GM23338 (cell line): Measurements from ENCODE around the gene GDF7. TPM values are rescaled to one million over a fixed set of nuclear protein-coding genes. Genes with fewer than 3 reads are reported as not detected.
A peak's percentile ranks its signal among the peaks of the same experiment; 100 is the strongest.

Experiments
- ATAC-seq: fragments of 200-7000 bp; cut with Tn5 transposase; 3 replicates; pipeline ENCODE4 v1.9.1; 2020
- DNase-seq: peaks from one replicate; pipeline ENCODE4 v3.0.0-alpha.2; 2015; ENCODE audit warnings: low spot score
- H2AFZ ChIP-seq: fragments of 200-600 bp; sonication (generic); 2 replicates; pipeline ENCODE4 v1.8.0; 2016; ENCODE audit warnings: antibody characterized with exemption, mild to moderate bottlenecking, moderate library complexity
- H3F3A ChIP-seq: fragments of 200-600 bp; sonication (generic); replicated peaks from 2 replicates; pipeline ENCODE4 v1.8.0; 2017; ENCODE audit warnings: antibody characterized with exemption, mixed run types, low read depth
- H3K27ac ChIP-seq: fragments of 200-600 bp; sonication (generic); 2 replicates; pipeline ENCODE4 v1.6.1; 2016; ENCODE audit warnings: low read depth
- H3K27me3 ChIP-seq: fragments of 200-600 bp; sonication (generic); 2 replicates; pipeline ENCODE4 v1.8.0; 2016; ENCODE audit warnings: mild to moderate bottlenecking, mixed run types, moderate library complexity; ENCODE audit not compliant: insufficient read depth
- H3K36me3 ChIP-seq: fragments of 200-600 bp; sonication (generic); 2 replicates; pipeline ENCODE4 v1.8.0; 2016; ENCODE audit warnings: mild to moderate bottlenecking; ENCODE audit not compliant: insufficient read depth
- H3K4me1 ChIP-seq: fragments of 200-600 bp; sonication (generic); 2 replicates; pipeline ENCODE4 v1.8.0; 2016; ENCODE audit warnings: mild to moderate bottlenecking, moderate library complexity; ENCODE audit not compliant: insufficient read depth
- H3K4me2 ChIP-seq: fragments of 200-600 bp; sonication (generic); 2 replicates; pipeline ENCODE4 v1.7.1; 2017; ENCODE audit warnings: mixed run types
- H3K4me3 ChIP-seq: fragments of 200-600 bp; sonication (generic); 2 replicates; pipeline ENCODE4 v1.6.1; 2016; ENCODE audit warnings: mixed run types
- H3K79me2 ChIP-seq: fragments of 200-600 bp; sonication (generic); replicated peaks from 2 replicates; pipeline ENCODE4 v1.8.0; 2017; ENCODE audit warnings: mild to moderate bottlenecking; ENCODE audit not compliant: insufficient read depth
- H3K9me2 ChIP-seq: fragments of 200-600 bp; sonication (generic); 2 replicates; pipeline ENCODE4 v1.8.0; 2017; ENCODE audit not compliant: insufficient read depth
- H4K20me1 ChIP-seq: fragments of 200-600 bp; sonication (generic); replicated peaks from 2 replicates; pipeline ENCODE4 v1.8.0; 2017; ENCODE audit warnings: mild to moderate bottlenecking; ENCODE audit not compliant: insufficient read depth
- H3K27ac Mint-ChIP-seq: 2 replicates; pipeline ENCODE4 v1.8.0; 2020; ENCODE audit warnings: inconsistent platforms, mild to moderate bottlenecking, moderate library complexity, mixed read lengths
- H3K27me3 Mint-ChIP-seq: 3 replicates; pipeline ENCODE4 v1.8.0; 2022; ENCODE audit warnings: low read depth, mild to moderate bottlenecking, moderate library complexity, mixed read lengths, inconsistent platforms; ENCODE audit not compliant: insufficient read depth, poor library complexity
- H3K36me3 Mint-ChIP-seq: 3 replicates; pipeline ENCODE4 v1.8.0; 2021; ENCODE audit warnings: low read depth, mild to moderate bottlenecking, inconsistent platforms, moderate library complexity, mixed read lengths
- H3K4me1 Mint-ChIP-seq: 3 replicates; pipeline ENCODE4 v1.8.0; 2020; ENCODE audit warnings: mild to moderate bottlenecking, inconsistent platforms, mixed read lengths
- H3K4me3 Mint-ChIP-seq: 3 replicates; pipeline ENCODE4 v1.8.0; 2021; ENCODE audit warnings: moderate library complexity, mild to moderate bottlenecking, inconsistent platforms, mixed read lengths
- H3K9me3 Mint-ChIP-seq: 3 replicates; pipeline ENCODE4 v1.8.0; 2020; ENCODE audit warnings: moderate library complexity, mild to moderate bottlenecking, inconsistent platforms, mixed read lengths
- CREB1 ChIP-seq: fragments of 250-450 bp; sonication (Bioruptor Pico); IDR thresholded peaks from 2 replicates; pipeline ENCODE4 v1.5.0; 2020; ENCODE audit warnings: low read depth, mild to moderate bottlenecking, moderate library complexity
- CTCF ChIP-seq, 2 experiments: fragments of 200-600 bp in 1 of 2; sonication (generic) in 1 of 2; conservative IDR thresholded peaks; 2 replicates each; pipeline versions ENCODE4 v1.5.1 to v1.6.1; 2016 to 2017; ENCODE audit warnings: antibody characterized with exemption in 2 of 2, low read depth in 2 of 2, mild to moderate bottlenecking in 2 of 2, moderate library complexity in 1 of 2
- EZH2phosphoT487 ChIP-seq: fragments of 200-600 bp; sonication (generic); IDR thresholded peaks from one replicate; pipeline ENCODE4 v1.8.1; 2018; ENCODE audit warnings: antibody characterized with exemption; ENCODE audit not compliant: unreplicated experiment
- JUNB ChIP-seq: IDR thresholded peaks from one replicate; pipeline ENCODE4 v1.6.1; 2016; ENCODE audit warnings: antibody characterized with exemption; ENCODE audit not compliant: unreplicated experiment
- REST ChIP-seq: IDR thresholded peaks from one replicate; pipeline ENCODE4 v1.6.1; 2018; ENCODE audit warnings: antibody characterized with exemption; ENCODE audit not compliant: unreplicated experiment
- STAT1 ChIP-seq: IDR thresholded peaks from one replicate; pipeline ENCODE4 v1.6.1; 2016; ENCODE audit warnings: antibody characterized with exemption; ENCODE audit not compliant: unreplicated experiment
- ZNF114 ChIP-seq: fragments of 250-450 bp; sonication (Bioruptor Pico); IDR thresholded peaks from 2 replicates; pipeline ENCODE4 v1.5.0; 2020; ENCODE audit warnings: mild to moderate bottlenecking, moderate library complexity
- ZNF462 ChIP-seq: fragments of 250-450 bp; sonication (Bioruptor Pico); IDR thresholded peaks from 2 replicates; pipeline ENCODE4 v1.5.0; 2020; ENCODE audit warnings: mild to moderate bottlenecking, moderate library complexity
- polyA plus RNA-seq: library from polyadenylated mRNA; unstranded; fragments of >200 nt; fragmentation: Nextera tagmentation; extraction: Ambion mirVana; gene quantifications from 2 replicates; pipeline ENCODE4 v1.2.1, GENCODE V29; 2016
- total RNA-seq: library from RNA; depleted of rRNA; stranded (reverse); fragments of >200 nt; shearing (Covaris generic); gene quantifications from 2 replicates; pipeline ENCODE4 v1.2.3, GENCODE V29; 2014

The GDF7 gene
- total and polyA plus RNA-seq, 2 experiments from 2014 or later = 0.19 to 0.52 TPM

- no peaks in the 10 kb centered on the region for H3K79me2 ChIP-seq
- H3F3A ChIP-seq = no peaks in the 10 kb centered on the region
- H3K27me3 ChIP-seq = peaks cover 51% of the 10 kb centered on the region
- TF ChIP-seq CREB1 (CRISPR knock-in tag) = no peak
- no peak for TF ChIP-seq JUNB
- TF ChIP-seq EZH2phosphoT487 = no peak
- peak; percentile 64; the same call in 1 of the 2 replicates for TF ChIP-seq ZNF462 (CRISPR knock-in tag)
- TF ChIP-seq ZNF114 (CRISPR knock-in tag) = no peak
- TF ChIP-seq REST = no peak
- TF ChIP-seq STAT1 = no peak
- TF ChIP-seq CTCF (conservative IDR thresholded peaks at IDR 0.05; ENCODE audit: low read depth in 2 of 2) = peak; percentile 90 to 98
- no peaks in the 10 kb centered on the region for H4K20me1 ChIP-seq
- H3K27me3 Mint-ChIP-seq = peaks cover 48% of the 10 kb centered on the region
- H3K27ac Mint-ChIP-seq = no peak overlapping the region
- no peaks in the 10 kb centered on the region for H3K36me3 Mint-ChIP-seq
- H3K4me1 ChIP-seq = peaks cover 23% of the 10 kb centered on the region
- peaks cover 24% of the 10 kb centered on the region for H3K4me1 Mint-ChIP-seq
- no peak overlapping the region for H3K4me3 Mint-ChIP-seq
- ATAC-seq (peak; percentile 50), DNase-seq (peak; percentile 88)
- H3K9me2 ChIP-seq = no peaks in the 10 kb centered on the region
- H3K9me3 Mint-ChIP-seq = no peaks in the 10 kb centered on the region
- no peak overlapping the region for H3K27ac ChIP-seq
- no peaks in the 10 kb centered on the region for H3K36me3 ChIP-seq
- no peak overlapping the region for H3K4me2 ChIP-seq
- no peak overlapping the region for H3K4me3 ChIP-seq
- peak overlapping the region; percentile 76 for H2AFZ ChIP-seq
Measured at GRCh38 chr2:20661421-20662307, 5.3 kb upstream of the GDF7 start.
